ENCODE data around the gene CIROP. TPM values are rescaled to one million over a fixed set of nuclear protein-coding genes. Genes with fewer than 3 reads are reported as not detected.
A peak's percentile ranks its signal among the peaks of the same experiment; 100 is the strongest.

Gene CIROP
- total and polyA plus RNA-seq, 2 experiments from 2014 or later: 0.15 TPM; not detected in 1

DNA sequence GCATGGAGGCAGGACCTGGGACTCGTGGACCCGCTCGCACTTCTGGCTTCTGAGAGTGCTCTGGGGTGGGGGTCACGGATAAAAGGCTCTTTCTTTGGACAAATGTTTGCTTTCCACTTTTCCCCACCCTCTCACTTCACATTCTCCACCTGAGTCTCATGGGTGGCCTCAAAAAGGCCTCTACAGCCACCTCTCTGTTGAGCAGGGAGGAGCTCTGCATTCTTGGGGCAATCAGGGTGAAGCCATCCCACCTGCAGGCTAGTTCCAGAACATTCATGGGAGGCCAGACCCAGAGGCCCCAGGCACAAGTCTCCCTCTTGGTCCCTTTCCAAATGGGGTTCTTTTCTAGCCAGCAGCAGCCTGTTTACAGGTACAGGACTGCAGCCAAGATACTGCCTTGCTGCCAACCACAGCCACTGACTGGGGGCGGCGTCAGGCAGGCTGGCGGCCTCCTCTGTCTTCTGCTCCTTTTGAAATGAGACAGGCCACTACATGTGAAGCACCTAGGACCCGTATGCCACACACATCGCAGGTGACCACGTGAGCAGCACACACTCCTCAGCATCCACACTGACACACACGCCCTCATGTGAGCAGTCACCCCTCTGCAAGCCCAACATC, 32.5 kb upstream of the CIROP start:
- Histone ChIP-seq H3K27me3 (no peaks in the 10 kb centered on the region), H3K4me1 (ENCODE audit: low read depth) (peaks cover 7% of the 10 kb centered on the region), H3K9me3 (ENCODE audit: low read depth) (no peaks in the 10 kb centered on the region), H3K4me3 (no peak overlapping the region), H3K27ac (no peak overlapping the region), H3K36me3 (no peaks in the 10 kb centered on the region)
- no peak for DNase-seq (ENCODE audit: low read depth in 1 of 2, low spot score in 1 of 2)
- no peak for TF ChIP-seq CTCF (IDR thresholded peaks at IDR 0.05; ENCODE audit: low read depth, low read length)

GRCh38 chr14:23136566-23137133, 31.9 kb upstream of the CIROP start:
- no peak for DNase-seq (ENCODE audit: low read depth in 1 of 2, low spot score in 1 of 2)
- Histone ChIP-seq H3K4me3 (no peak overlapping the region), H3K36me3 (no peaks in the 10 kb centered on the region), H3K9me3 (ENCODE audit: low read depth) (no peaks in the 10 kb centered on the region), H3K27ac (peak overlapping the region; percentile 8), H3K27me3 (no peaks in the 10 kb centered on the region), H3K4me1 (ENCODE audit: low read depth) (peaks cover 3% of the 10 kb centered on the region)
- no peak for TF ChIP-seq CTCF (IDR thresholded peaks at IDR 0.05; ENCODE audit: low read depth, low read length)

GRCh38 chr14:23132970-23133369, 28.2 kb upstream of the CIROP start:
- no peak for DNase-seq (ENCODE audit: low read depth in 1 of 2, low spot score in 1 of 2)
- no peak for TF ChIP-seq CTCF (IDR thresholded peaks at IDR 0.05; ENCODE audit: low read depth, low read length)
- Histone ChIP-seq H3K4me3 (no peak overlapping the region), H3K4me1 (ENCODE audit: low read depth) (no peaks in the 10 kb centered on the region), H3K9me3 (ENCODE audit: low read depth) (no peaks in the 10 kb centered on the region), H3K27me3 (no peaks in the 10 kb centered on the region), H3K27ac (no peak overlapping the region), H3K36me3 (no peaks in the 10 kb centered on the region)

- H3K4me3 ChIP-seq: no peak overlapping the region
- H3K9me3 ChIP-seq (ENCODE audit: low read depth): no peaks in the 10 kb centered on the region
- no peak for DNase-seq (ENCODE audit: low read depth in 1 of 2, low spot score in 1 of 2)
- H3K27me3 ChIP-seq: no peaks in the 10 kb centered on the region
- H3K27ac ChIP-seq: no peak overlapping the region
- TF ChIP-seq CTCF (IDR thresholded peaks at IDR 0.05; ENCODE audit: low read depth, low read length): no peak
- H3K4me1 ChIP-seq (ENCODE audit: low read depth): no peaks in the 10 kb centered on the region
- H3K36me3 ChIP-seq: no peaks in the 10 kb centered on the region
These were observed 26.7 kb upstream of the CIROP start for GRCh38 chr14:23131482-23131881.

DNA sequence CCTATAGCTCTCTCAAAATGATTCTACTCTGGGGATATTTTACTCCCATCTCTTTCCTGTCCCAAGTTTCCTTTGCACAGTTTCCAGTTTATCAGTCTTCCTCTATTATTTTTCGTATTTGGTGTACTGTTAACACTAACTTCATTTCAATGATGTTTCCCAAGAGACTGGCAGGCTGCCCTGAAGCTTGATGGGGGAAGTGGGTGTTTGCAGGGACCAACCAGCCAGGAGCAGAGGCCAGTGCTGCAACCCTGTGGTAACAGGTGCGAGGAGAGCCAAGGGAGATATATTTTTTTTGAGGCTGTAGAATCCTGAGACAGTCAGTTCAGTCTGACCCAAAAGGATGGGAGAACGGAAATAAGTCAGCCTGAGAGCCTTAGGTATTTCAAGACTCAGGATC, 26.1 kb upstream of the CIROP start:
- no peak overlapping the region for H3K4me3 ChIP-seq
- H3K27ac ChIP-seq: no peak overlapping the region
- H3K4me1 ChIP-seq (ENCODE audit: low read depth): no peaks in the 10 kb centered on the region
- H3K27me3 ChIP-seq: no peaks in the 10 kb centered on the region
- H3K9me3 ChIP-seq (ENCODE audit: low read depth): no peaks in the 10 kb centered on the region
- no peaks in the 10 kb centered on the region for H3K36me3 ChIP-seq
- peak in 1 of 2 donors; percentile 65 for DNase-seq (ENCODE audit: low read depth in 1 of 2, low spot score in 1 of 2)
- TF ChIP-seq CTCF (IDR thresholded peaks at IDR 0.05; ENCODE audit: low read depth, low read length): no peak
